HG03575 (cell line): ENCODE measurements around the gene DMD.
"Not testable (repeated sequence)": the region's sequence is repeated elsewhere in the genome, so short reads cannot be mapped to it uniquely, and the experiment has no call there.

Source experiments
- ATAC-seq: cut with Tn5 transposase; IDR thresholded peaks from one replicate; pipeline ENCODE4 v1.9.1; 2021; ENCODE audit not compliant: unreplicated experiment, insufficient number of reproducible peaks, low FRiP score; ENCODE audit errors: extremely low read depth

The DMD gene

DNA sequence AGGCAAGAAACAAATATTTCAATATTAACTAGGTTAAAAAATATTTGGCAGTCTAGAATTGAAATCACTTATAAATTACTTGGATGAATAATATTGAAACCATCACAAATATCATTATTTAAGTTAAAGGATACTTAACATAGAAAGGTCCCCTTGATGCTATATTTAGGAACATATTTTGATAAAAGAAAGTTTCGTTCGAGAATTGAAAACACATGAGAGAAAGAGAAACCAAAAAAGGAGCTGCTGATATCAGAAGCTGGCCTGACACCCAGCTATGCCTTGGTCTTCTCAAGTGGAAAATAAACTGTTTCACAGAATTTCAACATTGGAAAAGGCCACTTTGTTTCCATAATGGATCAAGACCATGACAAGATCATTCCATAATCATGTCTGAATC is 762.4 kb downstream of the DMD start:
- ATAC-seq: peak; percentile 41

GRCh38 chrX:32448320-32448719 is 763.0 kb downstream of the DMD start:
- ATAC-seq: peak; percentile 98

GRCh38 chrX:32447640-32448039 is 763.7 kb downstream of the DMD start:
- no peak for ATAC-seq

DNA sequence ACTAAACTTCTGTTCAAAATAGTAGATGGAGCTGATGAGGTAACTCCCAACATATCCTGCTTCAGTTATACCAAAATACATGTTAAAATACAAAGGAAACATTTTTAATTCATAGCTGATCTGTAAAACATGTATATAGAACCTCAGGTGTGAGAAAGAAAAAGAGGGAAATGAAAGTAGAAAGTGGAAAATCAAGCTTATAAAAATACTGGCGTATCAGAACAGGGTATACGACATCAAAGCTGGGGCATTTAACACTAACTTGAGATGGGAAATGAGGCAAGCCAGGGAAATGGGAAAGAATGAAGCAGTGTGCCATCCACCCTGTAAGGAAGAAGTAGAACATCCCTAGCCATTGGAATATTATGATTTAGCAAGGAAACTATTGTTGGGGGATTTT is 767.5 kb downstream of the DMD start:
- ATAC-seq: no peak

GRCh38 chrX:32421266-32421665 is 790.1 kb downstream of the DMD start:
- no peak for ATAC-seq

DNA sequence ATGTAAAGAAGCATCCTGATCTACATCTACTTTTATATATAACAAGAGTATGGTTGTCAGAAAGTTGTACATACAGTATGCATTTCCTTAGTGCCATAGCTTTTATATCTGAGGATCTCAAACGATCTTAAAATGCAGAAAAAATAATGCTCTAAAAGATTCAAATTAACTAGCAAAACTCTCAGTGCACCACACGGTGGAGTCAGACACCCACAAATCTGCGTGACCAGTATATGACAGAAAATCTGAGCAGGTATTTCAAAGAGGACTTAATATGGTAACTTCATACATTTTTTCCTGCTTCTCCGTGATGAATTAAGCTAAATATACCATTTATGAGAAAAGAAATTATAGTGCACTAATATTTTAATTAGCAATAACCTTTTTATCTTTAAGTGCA is 803.0 kb downstream of the DMD start:
- no peak for ATAC-seq

DNA sequence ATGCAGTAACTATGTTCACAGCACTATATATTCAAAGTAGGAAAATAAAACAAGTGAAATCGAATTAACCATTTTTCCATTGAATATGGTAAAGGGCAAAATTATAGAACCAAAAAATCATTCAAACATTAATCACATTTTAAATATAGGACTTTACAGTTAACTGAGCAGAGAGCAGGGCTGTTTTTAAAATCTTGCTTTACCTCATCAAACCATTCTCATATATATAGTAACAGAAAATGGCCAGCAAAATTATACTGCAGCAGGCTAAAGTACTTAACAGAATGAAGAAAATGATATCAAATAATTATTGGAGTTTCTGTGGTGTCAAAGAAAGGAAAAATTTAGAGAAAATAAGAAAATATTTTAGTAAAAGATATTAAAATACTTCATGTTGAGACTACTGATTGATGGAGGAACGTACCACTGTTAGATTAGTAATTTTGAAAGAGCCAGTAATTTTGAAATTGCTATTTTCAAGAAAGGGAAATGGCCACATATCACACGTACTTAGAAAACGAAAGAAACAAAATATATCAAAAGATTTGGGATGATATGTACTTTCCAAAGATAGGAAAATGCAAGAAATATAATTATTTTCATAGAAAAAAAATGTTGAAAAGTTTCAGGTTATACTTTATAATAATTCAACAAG is 813.7 kb downstream of the DMD start:
- ATAC-seq: peak; percentile 73

DNA sequence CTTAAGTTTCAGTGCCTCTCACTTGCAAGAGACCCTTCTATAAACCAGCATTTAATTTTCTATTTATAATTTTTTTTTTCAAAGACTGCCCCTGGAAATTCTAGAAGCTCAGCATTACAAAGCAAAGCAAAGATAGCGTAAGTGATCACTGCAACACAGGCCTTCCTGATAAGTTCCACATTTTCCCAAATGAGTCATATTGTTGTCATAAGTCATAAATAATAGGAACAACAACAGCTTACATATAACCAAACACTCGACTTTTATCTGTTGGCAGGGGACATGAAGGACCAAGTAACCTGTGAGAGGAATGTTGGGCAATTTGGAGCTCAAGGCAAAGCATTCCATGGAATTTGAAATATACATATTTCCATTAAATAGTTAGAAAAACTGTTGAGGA is 815.5 kb downstream of the DMD start:
- ATAC-seq: no peak

DNA sequence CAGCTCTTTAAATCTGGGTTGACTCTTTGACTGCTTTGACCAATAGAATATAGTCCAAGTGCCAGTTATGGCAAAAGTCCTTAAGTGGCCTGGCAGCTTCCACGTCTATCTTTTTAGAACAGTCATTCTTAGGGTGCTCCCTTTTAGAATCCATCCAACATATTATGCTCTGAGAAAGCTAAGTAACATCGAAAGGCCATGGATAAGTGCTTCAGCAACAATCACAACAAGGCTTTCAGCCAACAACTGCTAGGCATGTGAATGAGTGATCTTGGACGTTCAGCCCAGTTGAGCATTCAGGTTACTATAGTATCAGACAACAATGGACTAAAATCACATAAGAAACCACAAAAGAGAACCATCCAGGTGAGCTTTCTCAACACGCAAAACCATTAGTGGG is 818.7 kb downstream of the DMD start:
- no peak for ATAC-seq

DNA sequence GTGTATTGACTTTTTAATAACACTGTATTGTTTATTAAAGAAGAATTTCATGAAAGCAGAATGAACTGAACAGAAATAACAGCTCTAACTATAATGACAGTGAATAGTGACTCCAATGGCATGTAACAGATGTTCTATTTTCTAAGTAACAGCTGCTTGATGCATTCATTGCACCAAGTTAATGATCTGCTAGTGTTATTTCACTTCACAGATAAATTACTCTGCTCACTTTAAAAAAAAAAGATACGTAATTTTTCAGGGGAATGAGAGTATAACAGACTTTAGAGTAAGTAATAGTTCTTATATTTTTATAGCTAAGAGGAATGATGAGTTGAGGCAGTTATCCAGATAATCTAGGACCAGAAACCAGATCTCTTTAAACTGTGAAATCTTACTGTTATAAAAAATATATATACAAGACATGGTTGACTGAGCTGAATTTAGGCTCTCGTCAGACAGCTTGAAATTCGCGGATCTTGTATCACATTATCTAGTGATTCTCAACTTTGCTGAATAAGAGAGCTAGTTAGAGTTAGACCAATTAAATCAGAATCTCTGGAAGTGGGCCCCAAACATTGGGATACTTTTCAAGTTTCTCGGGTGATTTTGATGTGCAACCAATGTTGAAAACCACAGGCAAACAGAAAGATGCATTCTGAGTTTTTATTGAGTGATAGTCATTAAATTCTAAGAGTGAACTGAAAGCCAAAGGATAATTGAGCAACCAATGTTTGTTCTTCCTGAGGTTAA is 840.7 kb downstream of the DMD start:
- ATAC-seq: no peak

- no peak for ATAC-seq
Measured at GRCh38 chrX:32293962-32294700, 917.2 kb downstream of the DMD start.

- ATAC-seq: no peak
Measured at GRCh38 chrX:32289356-32289755, 922.0 kb downstream of the DMD start.

DNA sequence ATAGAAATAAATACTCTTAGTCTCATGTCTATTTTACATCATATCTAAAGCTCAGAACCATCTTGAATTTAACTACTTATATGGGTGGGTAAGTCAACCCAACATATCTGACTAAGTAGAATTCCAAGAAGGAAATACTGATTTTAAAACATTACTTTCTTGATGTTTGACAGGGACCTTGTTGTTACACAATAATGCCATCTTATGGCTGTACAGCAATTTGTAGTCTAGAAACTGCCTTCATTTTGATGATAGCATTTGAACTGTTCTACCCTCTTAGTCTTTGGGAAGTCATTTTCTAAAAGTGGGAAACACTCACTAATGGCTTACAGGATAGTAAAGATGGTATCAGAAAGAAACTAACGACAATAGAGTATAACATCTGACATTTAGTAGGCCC is 929.5 kb downstream of the DMD start:
- no peak for ATAC-seq

DNA sequence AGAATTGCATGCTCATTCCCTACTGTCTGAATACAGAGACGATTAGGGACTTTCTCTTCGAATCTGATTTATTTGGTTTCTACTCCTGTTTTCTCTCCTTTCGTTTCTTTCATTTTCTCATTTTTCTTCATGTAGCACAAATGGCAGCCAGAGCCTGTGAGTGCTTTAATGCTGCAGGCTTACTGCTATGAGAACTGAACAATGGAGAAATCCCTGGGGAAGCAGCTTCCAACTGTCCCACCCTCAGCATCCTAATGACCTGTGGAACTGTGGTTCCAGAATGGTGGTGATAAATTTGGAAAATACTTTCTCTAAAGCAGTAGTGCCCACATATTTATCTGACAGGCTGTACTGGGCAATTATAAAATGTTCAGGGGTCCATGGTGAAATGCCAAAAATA is 930.4 kb downstream of the DMD start:
- no peak for ATAC-seq

DNA sequence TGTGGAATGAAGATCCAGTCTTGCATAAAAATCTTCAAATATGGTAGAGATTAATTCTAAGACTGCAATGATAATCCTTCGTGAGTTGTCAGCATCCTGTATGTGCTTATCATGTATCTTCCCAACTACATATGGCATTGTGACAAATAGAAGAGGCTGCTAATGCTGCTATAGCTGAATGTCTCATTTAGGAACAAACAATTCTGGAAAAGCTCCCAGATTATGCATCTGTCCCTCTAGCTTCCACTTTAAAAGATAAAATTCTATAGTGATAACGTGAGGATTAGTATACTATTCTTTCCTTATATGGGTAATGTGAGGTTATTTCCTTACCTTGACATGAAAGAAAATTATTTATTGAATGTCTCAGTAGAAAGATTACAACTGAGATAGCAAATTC is 930.9 kb downstream of the DMD start:
- ATAC-seq: no peak

GRCh38 chrX:32276153-32276552 is 935.2 kb downstream of the DMD start:
- ATAC-seq: no peak

- ATAC-seq: no peak
Measured at GRCh38 chrX:32269866-32270265, 941.5 kb downstream of the DMD start.

- ATAC-seq: no peak
Measured at GRCh38 chrX:32268207-32268606, 943.1 kb downstream of the DMD start.

DNA sequence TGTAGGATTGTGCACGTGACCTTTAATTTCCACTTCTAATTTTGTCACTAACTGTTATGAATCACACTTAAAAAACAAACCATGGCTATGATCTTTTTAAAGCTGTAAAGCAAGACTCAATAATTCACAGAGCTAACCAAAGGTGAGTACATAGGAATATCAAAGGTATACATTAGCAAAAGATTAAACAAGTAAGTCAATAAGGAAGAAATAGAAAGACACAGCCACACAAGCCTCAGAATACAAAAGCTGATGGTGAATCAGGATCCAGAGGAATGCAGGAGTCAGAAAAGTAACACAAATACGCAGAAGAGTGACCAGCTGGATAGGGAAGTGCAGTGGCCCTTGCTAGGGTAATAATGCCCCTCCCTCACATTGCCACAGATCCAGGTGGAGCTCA is 943.6 kb downstream of the DMD start:
- no peak for ATAC-seq

DNA sequence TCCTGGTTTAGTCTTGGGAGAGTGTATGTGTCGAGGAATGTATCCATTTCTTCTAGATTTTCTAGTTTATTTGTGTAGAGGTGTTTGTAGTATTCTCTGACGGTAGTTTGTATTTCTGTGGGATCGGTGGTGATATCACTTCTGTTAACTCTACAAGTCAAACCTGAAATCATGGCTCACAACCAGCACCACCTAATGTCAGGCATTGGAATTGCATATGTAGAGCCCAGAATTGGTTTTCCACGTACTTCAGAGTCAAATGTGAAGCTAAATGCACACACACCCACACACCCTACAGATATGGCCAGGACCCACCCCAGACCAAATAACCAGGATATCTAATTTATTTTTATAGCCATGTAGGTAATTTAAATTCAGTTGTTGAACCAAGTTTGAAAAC is 964.7 kb downstream of the DMD start:
- not testable (repeated sequence) for ATAC-seq
